HG02870 (cell line): ENCODE results near the gene RBBP4.
"Not testable (repeated sequence)": the region's sequence is repeated elsewhere in the genome, so short reads cannot be mapped to it uniquely, and the experiment has no call there.

ENCODE experiments used
- ATAC-seq: cut with Tn5 transposase; IDR thresholded peaks from one replicate; pipeline ENCODE4 v1.9.1; 2021; ENCODE audit warnings: mild to moderate bottlenecking, moderate library complexity; ENCODE audit not compliant: unreplicated experiment

Gene RBBP4

DNA sequence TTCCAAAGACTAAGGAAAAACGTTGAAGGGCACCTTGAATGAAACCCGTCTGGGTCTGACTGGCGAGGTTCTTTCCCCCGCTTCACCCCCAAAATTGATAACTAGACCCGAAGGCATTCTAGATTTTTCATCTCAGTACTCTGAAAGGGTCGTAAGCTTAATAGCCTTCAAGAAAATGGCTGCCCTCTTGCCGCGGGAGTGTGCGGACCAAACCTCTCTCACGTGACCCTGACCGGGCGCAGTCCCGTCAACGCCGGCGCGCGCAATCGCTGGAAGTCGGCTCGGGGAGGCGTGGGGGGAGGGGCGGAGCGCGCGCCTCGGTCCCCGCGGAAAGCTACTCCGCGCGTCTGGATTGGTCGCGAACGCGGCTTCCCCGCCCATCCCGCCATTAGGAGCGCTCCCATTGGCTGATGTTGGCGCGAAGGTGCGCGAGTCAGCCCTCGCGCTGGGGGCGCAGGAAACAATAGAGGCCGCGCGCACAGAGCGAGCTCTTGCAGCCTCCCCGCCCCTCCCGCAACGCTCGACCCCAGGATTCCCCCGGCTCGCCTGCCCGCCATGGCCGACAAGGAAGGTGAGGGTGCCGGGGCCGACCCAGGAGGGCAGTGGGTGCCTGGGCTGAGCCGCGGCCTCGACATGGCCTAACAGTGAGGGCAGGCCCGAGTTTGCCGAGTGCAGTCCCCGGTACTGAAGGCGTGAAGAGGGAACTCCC is at the start of gene RBBP4:
TSS of gene RBBP4 (plus strand) at position 457 of the 709 bp plus-strand sequence. CDS start at position 556, 99 bp downstream.
- peak; percentile 75 for ATAC-seq

DNA sequence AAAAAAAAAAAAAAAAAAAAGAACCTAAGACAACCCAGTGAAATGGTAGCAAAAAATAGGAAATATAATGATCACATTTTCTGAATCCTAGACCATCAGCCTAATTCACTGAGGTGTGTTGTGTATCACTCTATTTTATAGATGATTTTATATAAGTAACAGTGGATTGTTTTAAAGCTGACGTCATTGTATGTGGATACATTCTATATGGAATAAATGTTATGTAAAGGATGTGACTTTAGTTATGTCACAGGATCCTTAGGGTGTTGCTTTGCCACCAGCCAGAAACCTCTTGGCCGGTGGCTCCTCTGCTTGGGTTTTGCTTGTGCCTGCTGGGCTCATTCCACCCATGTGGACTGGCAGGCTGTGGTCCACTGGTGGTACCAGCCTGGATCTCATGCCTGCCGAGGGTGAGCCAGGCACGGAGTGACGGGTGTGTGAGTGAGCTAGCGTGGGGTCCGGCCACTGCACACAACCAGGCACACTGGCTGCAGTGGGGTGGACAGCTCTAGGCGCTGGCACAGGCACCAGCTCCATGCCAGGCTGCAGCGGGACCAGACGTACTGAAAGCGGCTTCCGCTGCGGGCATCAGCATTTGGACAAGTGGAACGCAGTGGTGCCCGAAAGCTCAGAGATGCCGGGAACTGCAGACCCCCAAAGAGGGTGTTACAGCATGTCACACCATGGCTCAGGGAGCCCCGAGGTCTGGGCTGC is 45.1 kb upstream of the RBBP4 start:
- no peak for ATAC-seq

DNA sequence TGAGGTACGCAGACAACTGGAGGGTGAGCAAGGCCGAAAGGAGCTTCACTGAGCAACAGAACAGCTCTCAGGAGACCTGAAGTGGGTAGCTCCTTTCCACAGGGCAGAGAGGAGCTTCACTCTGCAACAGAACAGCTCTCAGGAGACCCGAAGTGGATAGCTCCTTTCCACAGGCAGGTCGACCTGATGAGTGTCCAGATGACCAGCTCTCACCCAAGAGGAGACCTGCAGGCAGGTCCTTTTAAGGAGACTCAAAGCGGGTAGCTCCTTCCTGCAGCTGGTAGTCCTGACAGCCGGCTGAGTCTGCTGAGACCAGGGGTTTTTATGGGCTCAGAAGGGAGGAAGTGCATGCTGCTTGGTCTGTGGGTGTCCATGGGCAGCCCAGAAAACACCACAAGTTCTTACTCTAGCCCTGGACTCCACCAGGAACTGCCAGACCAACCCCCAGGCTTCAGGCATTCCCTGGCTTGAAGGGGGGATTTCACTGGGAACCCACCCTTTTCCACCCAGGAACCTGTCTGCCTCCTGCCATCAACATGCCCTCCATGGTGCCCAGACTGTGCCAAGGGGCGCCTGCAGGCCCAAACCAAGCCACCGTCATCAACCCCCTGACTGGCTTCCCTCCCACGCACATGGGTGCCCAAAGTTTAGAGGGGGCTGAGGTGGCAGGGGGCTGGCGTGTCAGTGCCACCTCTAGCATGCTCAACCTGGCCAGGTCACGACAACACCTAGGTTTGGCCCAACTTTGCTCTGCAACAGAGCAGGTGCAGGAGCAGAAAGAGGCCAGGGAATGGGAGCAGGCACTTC is 44.2 kb upstream of the RBBP4 start:
- ATAC-seq = no peak

DNA sequence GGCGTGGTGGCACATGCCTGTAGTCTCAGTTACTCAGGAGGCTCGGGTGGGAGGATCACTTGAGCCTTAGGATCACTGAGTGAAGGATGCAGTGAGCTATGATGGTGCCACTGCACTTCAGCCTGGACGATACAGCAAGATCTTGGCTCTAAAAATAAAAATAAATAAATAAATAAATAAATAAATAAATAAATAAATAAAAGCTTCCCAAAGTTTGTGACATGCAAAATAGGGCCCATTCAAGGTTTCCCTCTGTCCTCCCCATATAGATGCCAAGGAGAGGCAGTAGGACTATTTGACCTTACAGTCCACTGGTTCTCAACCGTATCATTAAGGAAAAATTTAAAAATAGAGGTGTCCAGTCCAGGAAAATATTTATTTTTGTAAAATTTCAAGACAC is 41.8 kb upstream of the RBBP4 start:
- ATAC-seq = no peak

GRCh38 chr1:32611859-32612188 is 39.2 kb upstream of the RBBP4 start:
- no peak for ATAC-seq

- peak; percentile 70 for ATAC-seq
Observed at GRCh38 chr1:32612189-32612881, 38.7 kb upstream of the RBBP4 start.

GRCh38 chr1:32613472-32613871 is 37.5 kb upstream of the RBBP4 start:
- ATAC-seq = no peak

GRCh38 chr1:32618673-32619221 is 32.3 kb upstream of the RBBP4 start:
- no peak for ATAC-seq

DNA sequence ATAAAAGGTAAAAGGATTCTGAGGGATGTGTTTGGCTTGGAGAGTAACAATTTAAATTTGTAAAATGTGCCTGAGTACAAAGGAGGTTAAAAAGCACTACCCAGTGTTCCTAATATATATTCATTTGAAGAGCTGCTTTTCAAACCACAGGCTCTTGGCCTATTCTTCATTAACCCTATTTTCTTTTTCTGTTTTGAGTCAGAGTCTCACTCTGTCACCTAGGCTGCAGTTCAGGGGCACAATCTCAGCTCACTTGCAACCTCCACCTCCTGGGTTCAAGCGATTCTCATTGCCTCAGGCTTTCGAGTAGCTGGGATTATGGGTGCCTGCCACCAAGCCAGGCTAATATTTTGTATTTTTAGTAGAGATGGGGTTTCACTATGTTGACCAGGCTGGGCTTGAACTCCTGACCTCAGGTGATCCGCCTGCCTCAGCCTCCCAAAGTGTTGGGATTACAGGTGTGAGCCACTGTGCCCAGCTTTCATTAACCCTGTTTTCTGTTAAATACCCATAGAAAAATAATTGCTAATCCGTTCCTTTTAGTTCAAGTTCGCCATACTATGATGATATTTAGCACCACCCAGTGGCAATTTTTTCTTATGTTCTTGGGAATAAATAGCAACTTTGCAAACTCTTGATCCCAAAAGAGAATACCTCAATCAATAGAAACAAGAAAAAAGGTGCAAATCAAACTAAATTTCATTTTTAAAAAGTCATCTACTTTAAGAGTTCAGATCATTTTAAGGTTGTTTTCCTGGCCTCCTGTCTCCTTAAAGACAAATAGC is 31.1 kb upstream of the RBBP4 start:
- ATAC-seq = peak; percentile 66

DNA sequence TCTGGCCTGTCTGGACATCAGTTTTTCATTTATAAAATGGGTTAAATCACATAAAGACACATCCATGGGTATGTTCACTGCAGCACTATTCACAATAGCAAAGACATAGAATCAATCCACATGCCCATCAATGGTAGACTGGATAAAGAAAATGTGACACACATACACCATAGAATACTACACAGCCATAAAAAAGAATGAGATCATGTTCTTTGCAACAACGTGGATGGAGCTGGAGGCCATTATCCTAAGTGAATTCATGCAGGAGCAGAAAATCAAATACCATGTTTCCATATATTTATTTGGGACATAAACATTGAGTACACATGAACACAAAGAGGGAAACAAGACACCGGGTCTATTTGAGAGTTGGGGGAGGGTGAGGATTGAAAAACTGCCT is 28.8 kb upstream of the RBBP4 start:
- ATAC-seq = no peak

DNA sequence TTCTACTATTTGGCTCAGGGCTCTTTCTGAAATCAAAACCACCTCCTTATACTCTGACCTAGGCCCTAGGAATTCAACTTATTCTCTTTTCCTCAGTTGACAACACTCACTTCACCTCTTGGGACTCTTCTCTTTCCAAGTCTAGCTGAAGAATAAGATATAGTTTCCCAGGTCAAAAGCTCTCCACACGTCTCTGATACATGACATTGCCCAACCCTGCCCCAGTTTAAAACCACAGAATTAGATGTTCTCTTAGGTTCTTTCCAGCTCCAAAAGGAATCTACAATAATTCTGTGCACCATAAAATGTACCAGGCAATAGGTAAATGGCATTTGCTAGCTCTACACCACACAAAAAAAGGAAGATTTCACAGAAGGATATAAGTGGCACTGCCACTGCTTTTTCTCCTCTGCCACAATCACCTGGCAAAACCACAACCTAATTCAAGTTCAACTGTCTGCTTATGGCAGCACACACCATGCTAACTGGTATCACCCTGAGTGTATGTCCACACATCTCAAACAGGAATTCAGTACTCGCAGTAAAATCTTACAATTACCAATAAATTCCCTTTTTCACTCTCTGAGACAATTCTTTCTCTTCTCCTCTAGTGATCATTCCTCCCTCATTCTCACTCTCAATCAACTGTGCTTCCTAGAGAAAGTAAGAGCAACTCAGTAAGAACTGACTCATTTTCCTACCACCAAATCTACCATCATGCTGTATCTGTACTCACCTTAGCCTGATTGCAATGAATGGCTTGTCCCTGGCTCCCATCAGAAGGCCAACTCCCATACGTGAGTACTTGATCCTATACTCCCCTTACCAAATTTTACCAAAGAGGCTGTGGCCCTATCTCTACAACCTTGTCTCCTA is 28.0 kb upstream of the RBBP4 start:
- no peak for ATAC-seq

DNA sequence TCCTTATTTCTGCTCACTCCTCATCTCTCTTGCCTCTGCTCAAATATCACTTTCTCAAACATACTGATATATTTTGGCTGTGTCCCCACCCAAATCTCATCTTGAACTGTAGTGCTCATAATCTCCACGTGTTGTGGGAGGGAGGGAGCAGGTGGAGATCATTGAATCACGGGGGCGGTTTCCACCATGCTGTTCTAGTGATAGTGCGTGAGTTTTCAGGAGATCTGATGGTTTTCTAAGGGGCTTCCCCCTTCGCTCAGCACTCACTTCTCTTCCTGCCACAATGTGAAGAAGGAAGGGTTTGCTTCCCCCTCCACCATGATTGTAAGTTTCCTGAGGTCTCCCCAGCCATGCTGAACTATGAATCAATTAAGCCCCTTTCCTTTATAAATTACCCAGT is 27.2 kb upstream of the RBBP4 start:
- ATAC-seq = no peak

DNA sequence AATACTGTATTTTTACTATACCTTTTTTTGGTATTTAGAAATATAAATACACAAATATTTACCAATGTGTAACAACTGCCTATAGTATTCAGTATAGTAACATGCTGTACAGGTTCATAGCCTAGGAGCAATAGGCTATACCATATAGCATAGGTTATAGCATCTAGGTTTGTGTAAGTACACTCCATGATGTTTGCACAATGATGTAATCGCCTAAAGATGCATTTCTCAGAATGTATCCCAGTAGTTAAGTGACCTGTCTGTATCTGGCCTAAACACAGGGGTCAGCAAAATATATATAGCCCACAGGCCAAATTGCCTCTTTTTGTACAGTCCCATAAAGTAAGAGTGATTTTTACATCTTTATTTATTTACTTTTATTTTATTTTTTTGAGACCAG is 24.8 kb upstream of the RBBP4 start:
- ATAC-seq = no peak

- ATAC-seq = peak; percentile 75
Observed at GRCh38 chr1:32627596-32628162, 23.3 kb upstream of the RBBP4 start.

DNA sequence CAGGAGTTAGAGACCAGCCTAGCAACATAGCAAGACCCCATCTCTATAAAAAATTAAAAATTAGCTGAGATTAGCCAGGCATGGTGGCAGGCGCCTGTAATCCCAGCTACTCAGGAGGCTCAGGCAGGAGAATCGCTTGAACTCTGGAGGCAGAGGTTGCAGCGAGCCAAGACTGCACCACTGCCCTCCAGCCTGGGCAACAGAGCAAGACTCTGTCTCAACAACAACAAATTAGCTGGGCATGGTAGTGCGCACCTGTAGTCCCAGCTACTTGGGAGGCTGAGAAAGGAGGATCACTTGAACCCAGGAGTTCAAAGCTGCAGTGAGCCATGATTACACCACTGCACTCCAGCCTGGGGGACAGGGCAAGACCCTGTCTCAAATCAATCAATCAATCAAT is 20.8 kb upstream of the RBBP4 start:
- not testable (repeated sequence) for ATAC-seq

DNA sequence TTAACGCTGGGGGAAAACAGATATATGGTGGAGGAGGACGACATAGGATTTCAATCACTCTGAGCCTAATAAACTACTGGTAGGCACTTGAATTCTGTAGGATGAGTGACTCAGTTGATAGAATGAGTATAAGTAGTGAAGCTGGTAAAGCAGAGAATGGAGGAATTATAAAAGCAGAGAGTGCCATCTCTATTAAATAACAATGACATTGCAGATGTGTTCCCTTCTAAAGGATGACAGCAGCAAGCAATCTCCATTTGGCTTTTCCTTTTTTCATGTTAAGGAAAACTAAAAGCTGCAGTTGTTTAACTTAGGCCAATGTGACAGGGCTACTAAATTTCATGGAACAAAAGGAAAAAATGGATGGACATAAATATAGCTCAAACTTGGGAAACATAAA is 18.2 kb upstream of the RBBP4 start:
- no peak for ATAC-seq

- no peak for ATAC-seq
Observed at GRCh38 chr1:32635508-32636277, 15.3 kb upstream of the RBBP4 start.
